ENCODE measurements around the gene CRYGB.

Gene CRYGB, protein sequence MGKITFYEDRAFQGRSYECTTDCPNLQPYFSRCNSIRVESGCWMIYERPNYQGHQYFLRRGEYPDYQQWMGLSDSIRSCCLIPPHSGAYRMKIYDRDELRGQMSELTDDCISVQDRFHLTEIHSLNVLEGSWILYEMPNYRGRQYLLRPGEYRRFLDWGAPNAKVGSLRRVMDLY

GRCh38 chr2:208146006-208146405, at the start of gene CRYGB:
CRYGB (minus strand) TSS chr2:208146158; CDS start chr2:208146120, 38 bp downstream.
- no peak for DNase-seq

DNA sequence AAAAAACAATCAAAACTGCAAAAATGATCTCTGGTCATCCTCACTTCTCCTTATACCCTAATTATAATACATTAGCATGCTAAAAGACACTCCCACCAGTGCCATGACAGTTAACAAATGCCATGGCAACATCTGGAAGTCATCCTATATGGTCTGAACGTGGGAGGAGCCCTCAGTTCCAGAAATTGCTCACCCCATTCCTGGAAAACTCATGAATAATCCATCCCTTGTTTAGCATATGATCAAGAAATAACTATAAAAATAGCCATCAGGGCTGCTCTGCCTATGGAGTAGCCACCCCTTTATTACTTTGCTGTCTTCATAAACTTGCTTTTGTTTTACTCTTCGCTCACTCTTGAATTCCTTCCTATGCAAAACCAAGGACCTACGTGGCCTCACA, 49.6 kb upstream of the CRYGB start:
- no peak for DNase-seq

DNA sequence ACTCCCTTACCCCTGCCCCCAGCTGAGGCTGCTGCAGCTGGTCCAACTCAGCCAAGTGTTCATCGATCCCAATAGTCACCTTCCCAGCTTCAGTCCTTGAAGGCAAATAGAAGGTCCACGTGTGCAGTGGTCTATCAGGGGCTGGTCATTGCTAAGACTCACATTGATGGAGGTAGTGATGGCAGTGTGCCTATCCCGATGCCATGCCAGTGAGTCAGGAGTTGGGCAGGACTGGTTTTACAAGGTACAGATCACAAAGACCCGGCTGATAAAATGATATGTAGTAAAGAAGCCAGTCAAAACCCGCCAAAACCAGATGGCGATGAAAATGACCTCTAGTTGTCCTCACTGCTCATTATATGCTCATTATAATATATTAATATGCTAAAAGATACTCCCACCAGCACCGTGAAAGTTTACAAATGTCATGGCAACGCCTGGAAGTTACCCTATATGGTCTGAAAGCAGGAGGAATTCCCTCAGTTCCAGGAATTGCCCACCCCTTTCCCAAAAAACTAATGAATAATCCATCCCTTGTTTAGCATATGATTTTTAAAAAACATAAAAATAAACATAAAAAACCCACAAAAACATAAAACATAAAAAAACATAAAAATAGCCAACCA, 46.8 kb upstream of the CRYGB start:
- no peak for DNase-seq

DNA sequence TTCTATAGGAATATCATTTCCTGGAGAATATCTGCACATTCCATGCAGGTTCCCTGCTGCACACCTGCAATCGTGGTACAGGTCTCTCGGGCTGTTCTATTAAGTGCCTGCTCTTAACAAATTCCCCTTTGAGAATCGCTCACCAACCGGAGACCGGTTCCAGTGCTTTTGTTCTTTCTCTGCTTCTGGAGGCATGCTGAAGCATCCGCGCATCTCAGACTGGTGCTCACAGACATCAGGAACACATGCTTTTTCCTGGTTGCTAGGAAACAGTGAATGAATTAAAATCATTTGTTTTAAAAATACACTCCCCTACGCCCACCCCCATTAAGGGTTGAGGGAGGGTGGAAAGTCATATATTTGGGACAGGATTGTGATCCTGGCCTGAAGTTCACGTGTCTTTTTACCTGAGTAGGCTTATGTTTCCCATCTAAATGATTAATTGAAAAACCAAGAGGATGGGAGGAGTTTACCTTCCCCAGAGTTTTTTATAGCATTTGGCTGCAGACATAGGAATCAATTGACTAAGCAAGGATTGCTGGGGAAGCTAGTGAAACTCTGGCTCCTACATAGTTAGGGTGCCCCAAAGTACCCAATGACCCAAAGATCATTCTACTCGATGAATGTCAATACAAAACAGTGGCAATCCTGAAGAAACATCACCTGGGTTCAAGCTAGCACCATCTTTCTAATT, 44.0 kb upstream of the CRYGB start, which contains the start of gene C2orf80:
Gene C2orf80, minus strand, starts transcription at position 221 of the 694 bp plus-strand sequence. CDS start 3,044 bp downstream, outside the sequence.
- no peak for DNase-seq

GRCh38 chr2:208189069-208189809, 43.3 kb upstream of the CRYGB start:
- no peak for DNase-seq

DNA sequence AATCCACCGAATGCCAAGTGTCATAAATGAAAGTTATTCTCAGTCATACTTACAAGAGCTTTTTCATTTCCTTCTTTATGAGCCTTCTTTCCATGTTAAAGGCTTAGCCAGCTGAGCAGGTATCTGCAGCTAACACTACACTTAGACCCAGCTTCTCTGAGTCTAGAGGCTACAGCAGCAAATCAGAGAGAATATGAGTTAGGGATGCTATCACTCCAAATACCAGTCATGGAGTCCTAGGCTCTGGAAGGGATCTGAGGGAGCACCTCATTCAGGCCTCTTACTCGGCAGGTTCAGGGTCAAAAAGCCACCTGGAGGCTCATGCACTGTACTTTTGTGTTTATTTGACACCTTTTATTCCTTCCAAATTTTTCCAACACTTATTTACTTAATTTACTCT, 40.9 kb upstream of the CRYGB start:
- no peak for DNase-seq

GRCh38 chr2:208186465-208186864, 40.5 kb upstream of the CRYGB start:
- no peak for DNase-seq

DNA sequence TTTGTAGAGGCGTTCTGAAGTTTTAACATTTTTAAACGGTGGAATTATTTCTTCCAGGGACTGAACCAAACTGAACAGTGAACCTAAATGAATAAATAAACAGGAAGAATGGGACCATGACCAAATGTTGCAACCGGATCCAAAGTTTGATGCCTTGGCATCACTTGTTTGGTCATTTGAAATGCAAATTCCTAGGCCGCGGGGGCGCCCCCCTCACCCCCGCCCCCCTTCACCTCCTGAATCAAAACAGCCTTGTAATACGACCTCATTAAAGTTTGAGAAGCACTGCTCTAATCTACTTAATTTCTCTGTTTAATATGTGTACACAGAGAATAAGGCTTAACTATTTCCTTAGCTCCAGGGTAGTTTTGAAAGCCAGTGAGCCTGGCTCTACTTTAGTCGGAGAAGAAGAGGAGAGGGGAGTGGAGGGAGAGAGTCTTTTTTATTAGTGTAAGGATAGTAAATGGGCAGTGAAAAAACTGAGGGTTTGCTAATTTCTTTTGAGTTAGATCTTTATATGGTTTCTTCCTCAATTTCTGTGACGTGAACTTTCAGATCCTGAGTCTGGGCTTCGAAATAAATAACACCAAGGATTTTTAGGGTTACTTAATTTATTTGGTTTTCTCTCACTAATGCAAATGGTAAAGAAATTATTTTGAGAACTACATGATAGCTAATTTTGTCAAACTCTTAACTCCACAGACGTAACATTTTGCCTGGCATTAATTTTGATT, 38.2 kb upstream of the CRYGB start:
- DNase-seq: no peak

GRCh38 chr2:208183526-208183925, 37.6 kb upstream of the CRYGB start:
- DNase-seq: no peak

DNA sequence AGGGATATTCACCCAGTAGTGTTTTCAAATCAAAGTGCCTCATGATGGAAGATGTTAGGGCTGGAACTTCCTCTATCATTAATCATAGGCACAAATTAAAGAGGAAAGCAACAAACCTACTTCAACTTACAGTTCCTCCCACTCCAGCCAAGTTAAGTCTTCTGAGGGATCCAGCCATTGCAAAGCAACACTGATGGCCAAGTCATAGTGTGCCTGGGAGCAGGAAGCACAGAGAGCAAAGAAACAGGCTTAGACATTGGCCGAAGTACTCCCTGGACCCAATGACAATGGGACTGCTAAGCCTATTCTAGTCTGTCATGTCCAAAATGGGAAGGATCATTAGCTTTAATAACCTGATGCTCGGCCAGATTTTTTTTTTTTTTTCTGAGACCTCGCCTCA, 36.9 kb upstream of the CRYGB start:
- DNase-seq: no peak

DNA sequence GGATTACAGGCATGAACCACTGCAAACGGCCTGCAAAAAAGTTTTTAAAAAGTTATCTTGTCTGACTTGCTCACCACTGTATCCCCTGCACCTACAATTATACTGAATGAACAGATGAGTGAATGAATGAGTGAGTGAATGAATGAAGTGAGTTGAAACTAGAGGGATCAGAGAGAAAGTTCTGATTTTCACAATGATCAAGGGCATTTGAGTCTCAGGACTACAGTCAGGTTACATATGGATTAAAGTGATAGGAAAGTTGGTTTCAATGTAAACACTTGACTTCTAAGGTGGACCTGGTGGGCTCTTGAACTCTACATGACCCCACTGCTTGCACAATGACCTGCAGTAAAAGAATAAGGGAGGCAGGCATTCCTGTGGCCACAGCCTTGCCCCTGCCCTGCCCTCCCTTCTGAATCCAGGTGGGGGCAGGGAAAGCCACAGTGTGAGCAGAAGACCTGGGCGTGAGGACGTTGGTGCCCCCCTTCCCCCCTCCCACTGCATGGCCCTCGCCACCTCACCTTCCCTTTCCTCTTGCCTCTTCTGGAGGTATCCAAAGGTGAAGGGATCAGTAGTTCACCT, 33.2 kb upstream of the CRYGB start:
- DNase-seq: no peak

- DNase-seq: no peak
Observed at GRCh38 chr2:208175840-208176153, 29.8 kb upstream of the CRYGB start.

- DNase-seq: peak; percentile 28
Observed at GRCh38 chr2:208175069-208175839, 29.3 kb upstream of the CRYGB start.

DNA sequence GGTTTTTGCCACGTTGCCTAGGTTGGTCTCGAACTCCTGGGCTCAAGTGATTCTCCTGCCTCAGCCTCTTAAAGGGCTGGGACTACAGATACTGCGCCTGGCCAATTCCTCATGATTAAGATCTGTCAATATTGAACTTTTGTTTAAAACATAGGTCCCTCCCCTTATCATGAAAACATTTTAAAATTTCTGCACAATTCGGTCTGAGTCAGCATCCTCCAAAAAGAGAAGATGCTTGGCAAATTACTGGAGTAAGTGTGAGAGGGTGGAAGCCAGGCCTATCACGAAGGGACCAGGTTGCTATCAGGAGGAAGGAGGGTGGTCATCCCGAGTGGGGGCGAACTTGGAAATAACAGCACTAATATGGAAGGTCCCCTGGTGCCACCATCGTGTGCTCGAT, 28.2 kb upstream of the CRYGB start:
- DNase-seq: no peak

DNA sequence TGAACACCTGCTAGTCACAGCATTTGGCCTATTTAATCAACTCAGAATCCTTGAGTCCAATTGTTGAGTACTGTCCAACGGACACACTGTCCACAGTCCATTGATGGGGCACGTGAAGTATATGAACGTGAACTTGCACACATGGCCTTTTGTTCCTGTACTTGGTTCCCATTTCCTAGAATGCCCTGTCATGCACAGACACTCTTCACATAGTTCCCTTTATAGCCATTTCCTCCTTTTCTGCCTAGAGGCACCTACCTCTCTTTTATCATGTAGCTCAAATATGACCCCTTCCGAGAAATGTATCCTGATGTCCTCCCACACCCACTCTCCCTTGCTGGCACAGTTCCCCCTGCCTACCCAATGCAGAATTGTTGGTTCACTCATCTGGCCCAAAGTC, 26.2 kb upstream of the CRYGB start:
- no peak for DNase-seq

- DNase-seq: no peak
Observed at GRCh38 chr2:208164951-208165755, 19.2 kb upstream of the CRYGB start.

DNA sequence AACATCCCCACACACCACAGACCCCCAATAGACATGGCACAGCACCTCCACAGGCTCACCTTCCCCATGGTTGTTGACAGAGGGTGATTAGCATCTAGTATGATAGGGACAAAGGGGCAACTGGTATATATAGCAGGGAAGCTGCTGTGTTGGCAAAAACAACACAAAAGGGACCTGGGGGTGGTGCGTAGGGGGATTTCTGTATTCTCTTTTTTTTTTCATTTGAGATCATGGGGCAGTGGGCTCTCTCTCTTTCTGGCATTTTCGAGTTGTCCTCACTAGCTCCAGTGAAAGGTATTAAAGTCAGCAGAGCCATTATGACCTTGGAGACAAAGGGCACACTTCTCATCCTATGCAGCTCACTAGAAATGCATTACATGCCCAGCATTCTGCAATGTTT, 17.5 kb upstream of the CRYGB start, which contains the start of gene CRYGA:
Gene CRYGA, minus strand, starts transcription at position 101 of the 400 bp plus-strand sequence. Its CDS starts 33 bp downstream, at position 68.
- no peak for DNase-seq

DNA sequence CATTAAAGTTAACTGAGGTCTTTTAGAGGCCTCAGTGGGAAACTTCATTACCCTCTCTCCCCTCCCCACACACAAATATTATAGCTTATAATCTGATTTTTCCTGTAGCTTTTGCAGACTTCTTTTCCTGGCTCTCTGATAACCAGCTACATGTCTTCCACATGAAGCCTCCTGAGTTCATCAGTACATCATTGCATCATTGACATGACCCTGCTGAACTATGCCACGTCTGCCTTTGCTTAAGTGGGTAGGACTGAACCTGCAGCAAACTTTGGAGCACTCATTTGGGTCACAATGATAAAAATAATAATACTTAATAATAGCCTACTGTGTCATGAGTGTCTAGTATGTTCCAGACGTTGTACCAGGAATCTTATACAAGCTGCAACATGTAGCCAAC, 10.5 kb upstream of the CRYGB start:
- no peak for DNase-seq

DNA sequence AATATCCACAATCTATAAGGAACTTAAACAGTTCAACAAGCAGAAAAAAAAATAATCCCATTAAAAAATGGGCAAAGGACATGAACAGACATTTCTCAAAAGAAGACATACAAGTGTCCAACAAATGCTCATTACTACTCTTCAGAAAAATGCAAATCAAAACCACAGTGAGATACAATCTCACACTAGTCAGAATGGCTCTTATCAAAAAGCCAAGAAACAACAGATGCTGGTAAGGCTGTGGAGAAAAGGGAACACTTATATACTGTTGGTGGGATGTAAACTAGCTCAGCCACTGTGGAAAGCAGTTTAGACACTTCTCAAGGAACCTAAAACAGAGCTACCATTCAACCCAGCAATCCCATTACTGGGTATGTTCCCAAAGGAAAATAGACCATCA, 7.2 kb upstream of the CRYGB start:
- no peak for DNase-seq

GRCh38 chr2:208150956-208151355, 5.0 kb upstream of the CRYGB start:
- DNase-seq: no peak

DNA sequence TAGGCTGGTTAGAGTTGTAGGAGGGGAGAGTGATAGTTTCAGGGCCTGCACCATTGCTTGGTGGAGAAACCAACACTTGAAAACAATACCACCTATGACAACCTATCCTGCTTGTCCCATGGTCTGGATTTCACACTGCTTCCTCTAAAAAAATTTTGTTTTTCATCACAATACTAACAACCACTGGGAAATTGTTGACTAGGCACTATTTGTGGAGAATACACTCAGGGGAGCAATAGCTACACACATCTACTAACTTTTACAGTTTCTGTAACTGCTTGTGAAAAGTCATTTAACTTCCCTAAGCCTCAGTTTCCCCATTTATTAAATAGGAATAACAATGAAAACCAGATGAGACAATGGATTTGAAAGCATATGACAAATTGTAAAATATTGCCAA, 4.1 kb upstream of the CRYGB start:
- DNase-seq: no peak
